ENCODE results near the gene PAWR. TPM values are rescaled to one million over a fixed set of nuclear protein-coding genes. Genes with fewer than 3 reads are reported as not detected.

Gene PAWR
- total RNA-seq, 1 donor from 2014 or later, result 53.5 TPM

GRCh38 chr12:79677672-79678071 lies 13.1 kb downstream of the PAWR start:
- no peak for TF ChIP-seq CTCF (IDR thresholded peaks at IDR 0.05)
- peaks cover 8% of the 10 kb centered on the region for H3K4me1 ChIP-seq
- H3K4me3 ChIP-seq, result no peak overlapping the region
- no peaks in the 10 kb centered on the region for H3K36me3 ChIP-seq
- DNase-seq (no peak), ATAC-seq (no peak)
- H3K27ac ChIP-seq, result no peak overlapping the region
- no peaks in the 10 kb centered on the region for H3K9me3 ChIP-seq
- no peaks in the 10 kb centered on the region for H3K27me3 ChIP-seq (ENCODE audit: low read depth)
- intact Hi-C loops (cut with DNase I), result no loop called here

GRCh38 chr12:79676579-79676978 lies 14.2 kb downstream of the PAWR start:
- no peak overlapping the region for H3K27ac ChIP-seq

GRCh38 chr12:79674629-79675028 lies 16.1 kb downstream of the PAWR start:
- H3K9me3 ChIP-seq, result no peaks in the 10 kb centered on the region
- H3K36me3 ChIP-seq, result no peaks in the 10 kb centered on the region
- H3K4me3 ChIP-seq, result no peak overlapping the region
- ATAC-seq (no peak), DNase-seq (no peak)
- TF ChIP-seq CTCF (IDR thresholded peaks at IDR 0.05), result no peak
- peaks cover 8% of the 10 kb centered on the region for H3K4me1 ChIP-seq
- intact Hi-C loops (cut with DNase I), result no loop called here
- no peaks in the 10 kb centered on the region for H3K27me3 ChIP-seq (ENCODE audit: low read depth)
- H3K27ac ChIP-seq, result no peak overlapping the region

More at GRCh38 chr12:79676579-79676978, 14.2 kb downstream of the PAWR start:
- H3K36me3 ChIP-seq, result no peaks in the 10 kb centered on the region
- peaks cover 8% of the 10 kb centered on the region for H3K4me1 ChIP-seq
- no peak for DNase-seq
- ATAC-seq, result no peak
- H3K27me3 ChIP-seq (ENCODE audit: low read depth), result no peaks in the 10 kb centered on the region
- no peaks in the 10 kb centered on the region for H3K9me3 ChIP-seq
- intact Hi-C loops (cut with DNase I), result no loop called here
- no peak overlapping the region for H3K4me3 ChIP-seq
- no peak for TF ChIP-seq CTCF (IDR thresholded peaks at IDR 0.05)

GRCh38 chr12:79673354-79673753 lies 17.4 kb downstream of the PAWR start:
- no peak for ATAC-seq
- H3K27ac ChIP-seq, result no peak overlapping the region
- no peak for TF ChIP-seq CTCF (IDR thresholded peaks at IDR 0.05)
- H3K27me3 ChIP-seq (ENCODE audit: low read depth), result no peaks in the 10 kb centered on the region
- intact Hi-C loops (cut with DNase I), result no loop called here
- H3K36me3 ChIP-seq, result no peaks in the 10 kb centered on the region
- DNase-seq, result no peak
- no peak overlapping the region for H3K4me3 ChIP-seq
- H3K9me3 ChIP-seq, result no peaks in the 10 kb centered on the region
- H3K4me1 ChIP-seq, result peaks cover 8% of the 10 kb centered on the region

GRCh38 chr12:79668113-79668512 lies 22.7 kb downstream of the PAWR start:
- Histone ChIP-seq H3K27me3 (ENCODE audit: low read depth) (no peaks in the 10 kb centered on the region), H3K4me3 (no peak overlapping the region), H3K4me1 (no peaks in the 10 kb centered on the region), H3K27ac (no peak overlapping the region), H3K9me3 (no peaks in the 10 kb centered on the region), H3K36me3 (no peaks in the 10 kb centered on the region)
- ATAC-seq (no peak), DNase-seq (no peak)
- intact Hi-C loops (cut with DNase I), result no loop called here
- no peak for TF ChIP-seq CTCF (IDR thresholded peaks at IDR 0.05)
